ENCODE results near the gene PTPRE.

- TF ChIP-seq CTCF (conservative IDR thresholded peaks at IDR 0.05 in 1 of 2, IDR thresholded peaks at IDR 0.05 in 1 of 2; ENCODE audit: extremely low read depth in 1 of 2, insufficient read depth in 1 of 2, low read depth in 1 of 2, low read length in 2 of 2) = no peak
- no peak for TF ChIP-seq EZH2 (IDR thresholded peaks at IDR 0.05; ENCODE audit: borderline replicate concordance, low read length)
These were observed 133.2 kb downstream of the PTPRE start for GRCh38 chr10:128040096-128040495.
